Measurements from ENCODE around the gene DCAF12.

The DCAF12 gene

DNA sequence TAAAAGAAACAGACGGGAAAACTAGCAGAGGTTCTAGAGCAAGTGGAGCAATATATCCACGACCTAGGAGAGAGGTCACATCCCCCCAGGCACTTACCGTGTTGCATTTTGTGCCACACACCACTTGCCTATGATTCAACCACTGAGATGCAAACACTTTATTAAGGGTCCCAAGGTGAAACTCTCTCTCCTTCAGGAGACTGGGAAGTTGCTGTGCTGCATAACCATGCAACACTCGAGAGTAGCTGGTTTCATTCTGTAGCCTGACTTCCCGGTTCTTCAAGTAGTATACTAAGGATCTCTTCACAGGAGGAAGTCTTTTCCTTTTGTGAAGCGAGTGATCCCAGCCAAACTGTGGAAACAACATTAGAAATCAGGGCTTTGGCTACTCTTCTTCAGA is 1.6 kb downstream of the DCAF12 start:
- peaks cover 21% of the 10 kb centered on the region for H3F3A ChIP-seq (ENCODE audit: control insufficient read depth, insufficient read depth)
- H3K27me3 ChIP-seq (ENCODE audit: control insufficient read depth, low read length), result no peaks in the 10 kb centered on the region
- peaks cover 62% of the 10 kb centered on the region for H3K36me3 ChIP-seq (ENCODE audit: control insufficient read depth, low read length)
- peaks cover 45% of the 10 kb centered on the region for H3K4me1 ChIP-seq (ENCODE audit: control insufficient read depth, low read length)
- no peaks in the 10 kb centered on the region for H3K9me2 ChIP-seq (replicated peaks; ENCODE audit: control insufficient read depth, low read length)
- TF ChIP-seq, protein P1, sequence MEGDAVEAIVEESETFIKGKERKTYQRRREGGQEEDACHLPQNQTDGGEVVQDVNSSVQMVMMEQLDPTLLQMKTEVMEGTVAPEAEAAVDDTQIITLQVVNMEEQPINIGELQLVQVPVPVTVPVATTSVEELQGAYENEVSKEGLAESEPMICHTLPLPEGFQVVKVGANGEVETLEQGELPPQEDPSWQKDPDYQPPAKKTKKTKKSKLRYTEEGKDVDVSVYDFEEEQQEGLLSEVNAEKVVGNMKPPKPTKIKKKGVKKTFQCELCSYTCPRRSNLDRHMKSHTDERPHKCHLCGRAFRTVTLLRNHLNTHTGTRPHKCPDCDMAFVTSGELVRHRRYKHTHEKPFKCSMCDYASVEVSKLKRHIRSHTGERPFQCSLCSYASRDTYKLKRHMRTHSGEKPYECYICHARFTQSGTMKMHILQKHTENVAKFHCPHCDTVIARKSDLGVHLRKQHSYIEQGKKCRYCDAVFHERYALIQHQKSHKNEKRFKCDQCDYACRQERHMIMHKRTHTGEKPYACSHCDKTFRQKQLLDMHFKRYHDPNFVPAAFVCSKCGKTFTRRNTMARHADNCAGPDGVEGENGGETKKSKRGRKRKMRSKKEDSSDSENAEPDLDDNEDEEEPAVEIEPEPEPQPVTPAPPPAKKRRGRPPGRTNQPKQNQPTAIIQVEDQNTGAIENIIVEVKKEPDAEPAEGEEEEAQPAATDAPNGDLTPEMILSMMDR (IDR thresholded peaks at IDR 0.05; ENCODE audit: low read depth, low read length, poor library complexity, severe bottlenecking), result no peak
- no peak for TF ChIP-seq EZH2phosphoT487 (IDR thresholded peaks at IDR 0.05; ENCODE audit: borderline replicate concordance, low read length)
- no peaks in the 10 kb centered on the region for H3K9me3 ChIP-seq (ENCODE audit: control insufficient read depth, insufficient read depth, low read length)
- peak overlapping the region; percentile 82 for H3K4me2 ChIP-seq (ENCODE audit: low read length)
- peak overlapping the region; percentile 81 for H3K4me3 ChIP-seq (ENCODE audit: low read length)
- H4K20me1 ChIP-seq (ENCODE audit: control insufficient read depth, insufficient read depth, low read depth, low read length), result peaks cover 20% of the 10 kb centered on the region
- peaks cover 74% of the 10 kb centered on the region for H3K79me2 ChIP-seq (ENCODE audit: control insufficient read depth, low read length)
- H3K27ac ChIP-seq (ENCODE audit: low read depth, low read length), result peak overlapping the region; percentile 83

DNA sequence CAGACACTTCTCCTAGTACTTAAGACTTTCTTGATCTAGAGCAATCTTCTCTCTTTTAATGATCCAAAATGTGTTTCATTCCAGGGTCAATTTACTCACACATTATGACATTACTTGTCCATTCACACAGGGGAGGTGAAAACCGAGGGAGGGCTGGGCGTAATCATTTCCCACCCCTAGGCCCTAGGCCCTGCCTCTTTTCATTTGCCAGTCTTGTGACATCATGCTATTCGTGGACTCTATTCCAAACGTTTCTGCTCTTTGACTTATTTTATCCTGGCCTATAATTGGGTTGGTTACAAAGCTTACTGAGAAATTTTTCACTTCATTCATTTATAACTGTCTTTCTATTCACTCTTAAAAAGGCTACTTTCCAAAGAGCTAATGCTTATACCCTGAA is 2.4 kb downstream of the DCAF12 start:
- no peaks in the 10 kb centered on the region for H3K27me3 ChIP-seq (ENCODE audit: control insufficient read depth, low read length)
- peaks cover 82% of the 10 kb centered on the region for H3K79me2 ChIP-seq (ENCODE audit: control insufficient read depth, low read length)
- H3K4me1 ChIP-seq (ENCODE audit: control insufficient read depth, low read length), result peaks cover 45% of the 10 kb centered on the region
- no peaks in the 10 kb centered on the region for H3K9me3 ChIP-seq (ENCODE audit: control insufficient read depth, insufficient read depth, low read length)
- H3K27ac ChIP-seq (ENCODE audit: low read depth, low read length), result peak overlapping the region; percentile 83
- H3F3A ChIP-seq (ENCODE audit: control insufficient read depth, insufficient read depth), result peaks cover 19% of the 10 kb centered on the region
- H3K36me3 ChIP-seq (ENCODE audit: control insufficient read depth, low read length), result peaks cover 70% of the 10 kb centered on the region
- TF ChIP-seq, protein P1 (IDR thresholded peaks at IDR 0.05; ENCODE audit: low read depth, low read length, poor library complexity, severe bottlenecking), result no peak
- no peak for TF ChIP-seq EZH2phosphoT487 (IDR thresholded peaks at IDR 0.05; ENCODE audit: borderline replicate concordance, low read length)
- H3K4me2 ChIP-seq (ENCODE audit: low read length), result peak overlapping the region; percentile 82
- H3K4me3 ChIP-seq (ENCODE audit: low read length), result peak overlapping the region; percentile 81
- H3K9me2 ChIP-seq (replicated peaks; ENCODE audit: control insufficient read depth, low read length), result no peaks in the 10 kb centered on the region
- H4K20me1 ChIP-seq (ENCODE audit: control insufficient read depth, insufficient read depth, low read depth, low read length), result peaks cover 24% of the 10 kb centered on the region

DNA sequence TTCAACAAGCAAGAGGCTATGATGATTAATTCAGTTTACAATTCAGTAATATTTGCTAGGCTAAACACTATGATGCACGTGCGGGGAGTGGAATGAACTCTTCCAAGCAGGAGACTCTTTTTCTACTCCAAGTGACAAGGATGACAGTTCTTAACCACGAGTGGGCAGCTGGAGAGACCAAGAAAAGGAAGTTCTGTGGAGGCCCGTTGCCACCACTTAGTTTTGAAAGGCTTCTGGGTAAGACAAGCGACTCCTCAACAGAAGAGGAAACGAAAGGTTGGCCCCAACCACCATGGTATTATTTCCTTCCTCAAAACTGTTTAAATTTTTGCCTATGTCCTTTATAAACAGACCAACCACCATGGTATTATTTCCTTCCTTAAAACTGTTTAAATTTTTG is 2.8 kb downstream of the DCAF12 start:
- Histone ChIP-seq H4K20me1 (ENCODE audit: control insufficient read depth, insufficient read depth, low read depth, low read length) (peaks cover 24% of the 10 kb centered on the region), H3K4me1 (ENCODE audit: control insufficient read depth, low read length) (peaks cover 43% of the 10 kb centered on the region), H3K36me3 (ENCODE audit: control insufficient read depth, low read length) (peaks cover 74% of the 10 kb centered on the region), H3K27ac (ENCODE audit: low read depth, low read length) (peak overlapping the region; percentile 83), H3K4me3 (ENCODE audit: low read length) (peak overlapping the region; percentile 81), H3K79me2 (ENCODE audit: control insufficient read depth, low read length) (peaks cover 86% of the 10 kb centered on the region), H3K27me3 (ENCODE audit: control insufficient read depth, low read length) (no peaks in the 10 kb centered on the region), H3K9me3 (ENCODE audit: control insufficient read depth, insufficient read depth, low read length) (no peaks in the 10 kb centered on the region), H3K9me2 (replicated peaks; ENCODE audit: control insufficient read depth, low read length) (no peaks in the 10 kb centered on the region), H3K4me2 (ENCODE audit: low read length) (peak overlapping the region; percentile 82), H3F3A (ENCODE audit: control insufficient read depth, insufficient read depth) (peaks cover 17% of the 10 kb centered on the region)
- TF ChIP-seq, protein P1 (IDR thresholded peaks at IDR 0.05; ENCODE audit: low read depth, low read length, poor library complexity, severe bottlenecking), result no peak
- TF ChIP-seq EZH2phosphoT487 (IDR thresholded peaks at IDR 0.05; ENCODE audit: borderline replicate concordance, low read length), result no peak

Data from DOHH2 (cell line).